HEK293 (cell line): ENCODE data around the gene RSRC2.
"Not testable (repeated sequence)": the region's sequence is repeated elsewhere in the genome, so short reads cannot be mapped to it uniquely, and the experiment has no call there.

ENCODE experiments used
- CTCF ChIA-PET: fragments of 350-600 bp; formaldehyde crosslinking; extraction: SDS; loops from one replicate; lab custom pipeline; 2021; ENCODE audit warnings: antibody characterized with exemption; lab: Yijun Ruan, JAX
- POLR2A ChIA-PET: fragments of 300-600 bp; formaldehyde crosslinking; extraction: SDS; loops from one replicate; lab custom pipeline; 2020; ENCODE audit warnings: antibody characterized with exemption, inconsistent platforms; lab: Yijun Ruan, JAX
- H3K27ac ChIP-seq: fragments of 200-500 bp; sonication (Bioruptor generic); 2 replicates; pipeline ENCODE4 v1.5.1; 2014; ENCODE audit warnings: low read depth, low read length, control low read depth, inconsistent platforms; ENCODE audit errors: extremely low read depth
- H3K36me3 ChIP-seq, 2 experiments: fragments of 200-500 bp in 1 of 2; sonication (Bioruptor generic) in 1 of 2; 1 replicate in 1 of 2; 2 replicates in 1 of 2; pipeline ENCODE4 v1.5.1; 2014 to 2017; ENCODE audit warnings: inconsistent platforms in 2 of 2, low read length in 2 of 2; ENCODE audit not compliant: control insufficient read depth in 2 of 2, insufficient read depth in 1 of 2
- H3K4me1 ChIP-seq: fragments of 200-500 bp; sonication (Bioruptor generic); 2 replicates; pipeline ENCODE4 v1.5.1; 2014; ENCODE audit warnings: mild to moderate bottlenecking, low read length, inconsistent platforms; ENCODE audit not compliant: control insufficient read depth, insufficient read depth
- H3K4me3 ChIP-seq: 2 replicates; pipeline ENCODE4 v1.5.1; 2011; ENCODE audit warnings: low read depth, mild to moderate bottlenecking, control low read depth, low read length, moderate library complexity
- H3K9me3 ChIP-seq: fragments of 200-500 bp; sonication (Bioruptor generic); 2 replicates; pipeline ENCODE4 v1.5.1; 2014; ENCODE audit warnings: low read depth, low read length, inconsistent platforms; ENCODE audit not compliant: control insufficient read depth, insufficient read depth
- BCL11B ChIP-seq: fragments of 450-650 bp; formaldehyde crosslinking; IDR thresholded peaks from 2 replicates; pipeline ENCODE4 v1.5.1; 2016; ENCODE audit warnings: low read depth, missing biosample characterization, missing genetic modification characterization
- IKZF3 ChIP-seq: fragments of 450-650 bp; IDR thresholded peaks from 2 replicates; pipeline ENCODE4 v1.5.0; 2018; ENCODE audit warnings: missing biosample characterization, mild to moderate bottlenecking, missing genetic modification characterization, moderate library complexity
- KLF17 ChIP-seq: fragments of 450-650 bp; formaldehyde crosslinking; IDR thresholded peaks from 2 replicates; pipeline ENCODE4 v1.5.1; 2016; ENCODE audit warnings: missing biosample characterization, missing genetic modification characterization
- KLF7 ChIP-seq: fragments of 450-650 bp; formaldehyde crosslinking; IDR thresholded peaks from 2 replicates; pipeline ENCODE4 v1.5.1; 2016; ENCODE audit warnings: missing biosample characterization, missing genetic modification characterization, borderline replicate concordance
- KLF9 ChIP-seq: fragments of 450-650 bp; formaldehyde crosslinking; IDR thresholded peaks from 2 replicates; pipeline ENCODE4 v1.5.1; 2016; ENCODE audit warnings: missing biosample characterization, missing genetic modification characterization, low read depth
- REPIN1 ChIP-seq: fragments of 450-650 bp; formaldehyde crosslinking; IDR thresholded peaks from 2 replicates; pipeline ENCODE4 v1.5.1; 2017; ENCODE audit warnings: missing biosample characterization, missing genetic modification characterization, low read depth
- SCRT1 ChIP-seq: fragments of 450-650 bp; formaldehyde crosslinking; IDR thresholded peaks from 2 replicates; pipeline ENCODE4 v1.5.1; 2016; ENCODE audit warnings: missing biosample characterization, missing genetic modification characterization, borderline replicate concordance
- SP2 ChIP-seq: fragments of 450-650 bp; formaldehyde crosslinking; IDR thresholded peaks from 2 replicates; pipeline ENCODE4 v1.5.1; 2016; ENCODE audit warnings: missing biosample characterization, missing genetic modification characterization
- TRIM28 ChIP-seq: IDR thresholded peaks from 2 replicates; pipeline ENCODE4 v1.6.1; 2011; ENCODE audit warnings: low read length, control low read depth, borderline replicate concordance
- ZFP69B ChIP-seq: fragments of 450-650 bp; formaldehyde crosslinking; IDR thresholded peaks from 2 replicates; pipeline ENCODE4 v1.5.1; 2016; ENCODE audit warnings: missing biosample characterization, missing genetic modification characterization
- ZNF112 ChIP-seq: fragments of 450-650 bp; formaldehyde crosslinking; IDR thresholded peaks from 2 replicates; pipeline ENCODE4 v1.5.0; 2017; ENCODE audit warnings: missing biosample characterization, missing genetic modification characterization
- ZNF239 ChIP-seq: fragments of 450-650 bp; formaldehyde crosslinking; IDR thresholded peaks from 2 replicates; pipeline ENCODE4 v1.5.1; 2016; ENCODE audit warnings: missing biosample characterization, missing genetic modification characterization
- ZNF266 ChIP-seq: fragments of 450-650 bp; formaldehyde crosslinking; IDR thresholded peaks from 2 replicates; pipeline ENCODE4 v1.5.1; 2016; ENCODE audit warnings: missing biosample characterization, missing genetic modification characterization, low read depth
- ZNF426 ChIP-seq: fragments of 450-650 bp; formaldehyde crosslinking; IDR thresholded peaks from 2 replicates; pipeline ENCODE4 v1.5.1; 2017; ENCODE audit warnings: missing biosample characterization, missing genetic modification characterization, mild to moderate bottlenecking, inconsistent platforms, moderate library complexity
- ZNF473 ChIP-seq: fragments of 450-650 bp; formaldehyde crosslinking; IDR thresholded peaks from 2 replicates; pipeline ENCODE4 v1.5.1; 2017; ENCODE audit warnings: missing biosample characterization, missing genetic modification characterization
- ZNF544 ChIP-seq: fragments of 450-650 bp; formaldehyde crosslinking; IDR thresholded peaks from 2 replicates; pipeline ENCODE4 v1.5.0; 2017; ENCODE audit warnings: missing biosample characterization, missing genetic modification characterization
- ZNF555 ChIP-seq: fragments of 450-650 bp; formaldehyde crosslinking; conservative IDR thresholded peaks from 2 replicates; pipeline ENCODE4 v1.5.1; 2017; ENCODE audit warnings: missing biosample characterization, mild to moderate bottlenecking, missing genetic modification characterization, inconsistent platforms
- ZNF571 ChIP-seq: fragments of 450-650 bp; formaldehyde crosslinking; IDR thresholded peaks from 2 replicates; pipeline ENCODE4 v1.5.0; 2017; ENCODE audit warnings: missing biosample characterization, missing genetic modification characterization
- ZNF658 ChIP-seq: fragments of 450-650 bp; formaldehyde crosslinking; IDR thresholded peaks from 2 replicates; pipeline ENCODE4; 2016; ENCODE audit warnings: missing biosample characterization, missing genetic modification characterization
- ZNF791 ChIP-seq: fragments of 450-650 bp; formaldehyde crosslinking; IDR thresholded peaks from 2 replicates; pipeline ENCODE4 v1.5.1; 2016; ENCODE audit warnings: missing biosample characterization, missing genetic modification characterization
- TF ChIP-seq, protein P1 (sequence below): fragments of 450-650 bp; formaldehyde crosslinking; IDR thresholded peaks from 2 replicates; pipeline ENCODE4 v1.5.1; 2016; ENCODE audit warnings: missing biosample characterization, missing genetic modification characterization
- TF ChIP-seq, protein P2 (sequence below): fragments of 450-650 bp; formaldehyde crosslinking; IDR thresholded peaks from 2 replicates; pipeline ENCODE4 v1.5.1; 2016; ENCODE audit warnings: missing biosample characterization, missing genetic modification characterization

Gene RSRC2

GRCh38 chr12:122526683-122527477 is at the start of gene RSRC2, which contains the start of gene KNTC1 (continued):
- TF ChIP-seq ZNF266 (tag by site-specific recombination) (no peak), BCL11B (tag by site-specific recombination) (no peak), ZNF571 (tag by site-specific recombination) (no peak), ZNF112 (tag by site-specific recombination) (no peak)

DNA sequence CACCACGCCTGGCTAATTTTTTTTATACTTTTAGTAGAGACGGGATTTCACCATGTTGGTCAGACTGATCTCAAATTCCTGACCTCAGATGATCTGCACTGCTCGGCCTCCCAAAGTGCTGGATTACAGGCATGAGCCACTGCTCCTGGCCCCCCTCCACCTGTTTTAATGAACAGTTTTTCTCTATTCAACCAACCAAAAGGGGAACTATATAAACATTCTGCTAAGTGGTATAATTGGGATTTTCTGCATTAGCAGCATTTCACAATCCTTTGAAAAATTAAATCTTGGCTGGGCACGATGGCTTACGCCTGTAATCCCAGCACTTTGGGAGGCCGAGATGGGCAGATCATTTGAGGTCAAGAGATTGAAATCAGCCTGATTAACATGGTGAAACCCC is 45.1 kb upstream of the RSRC2 start:
- ChIA-PET CTCF (interaction anchor here (0.6 kb wide), 1 partner anchor 9 kb away, joined by 3 read pairs; no protein-coding TSS in a partner anchor), POLR2A (no interaction called here)
- Histone ChIP-seq H3K4me3 (no peak overlapping the region), H3K27ac (no peak overlapping the region), H3K36me3 (peaks cover 75 to 81% of the 10 kb centered on the region in 2 experiments), H3K9me3 (no peaks in the 10 kb centered on the region), H3K4me1 (no peaks in the 10 kb centered on the region)
- no peak for TF ChIP-seq ZNF426 (tag by site-specific recombination)
- TF ChIP-seq ZNF791 (tag by site-specific recombination): no peak
- no peak for TF ChIP-seq ZNF544 (tag by site-specific recombination)
- no peak for TF ChIP-seq ZNF555 (tag by site-specific recombination)
- no peak for TF ChIP-seq KLF17
- no peak for TF ChIP-seq ZFP69B (tag by site-specific recombination)
- TF ChIP-seq TRIM28: no peak
- TF ChIP-seq, protein P1, sequence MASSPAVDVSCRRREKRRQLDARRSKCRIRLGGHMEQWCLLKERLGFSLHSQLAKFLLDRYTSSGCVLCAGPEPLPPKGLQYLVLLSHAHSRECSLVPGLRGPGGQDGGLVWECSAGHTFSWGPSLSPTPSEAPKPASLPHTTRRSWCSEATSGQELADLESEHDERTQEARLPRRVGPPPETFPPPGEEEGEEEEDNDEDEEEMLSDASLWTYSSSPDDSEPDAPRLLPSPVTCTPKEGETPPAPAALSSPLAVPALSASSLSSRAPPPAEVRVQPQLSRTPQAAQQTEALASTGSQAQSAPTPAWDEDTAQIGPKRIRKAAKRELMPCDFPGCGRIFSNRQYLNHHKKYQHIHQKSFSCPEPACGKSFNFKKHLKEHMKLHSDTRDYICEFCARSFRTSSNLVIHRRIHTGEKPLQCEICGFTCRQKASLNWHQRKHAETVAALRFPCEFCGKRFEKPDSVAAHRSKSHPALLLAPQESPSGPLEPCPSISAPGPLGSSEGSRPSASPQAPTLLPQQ (tag by site-specific recombination): no peak

- H3K9me3 ChIP-seq, H3K27ac ChIP-seq, POLR2A ChIA-PET, H3K4me1 ChIP-seq, CTCF ChIA-PET, H3K4me3 ChIP-seq: not testable (repeated sequence)
- peaks cover 70 to 79% of the 10 kb centered on the region in 2 experiments for H3K36me3 ChIP-seq
Observed at GRCh38 chr12:122570006-122570405, 43.3 kb upstream of the RSRC2 start.

DNA sequence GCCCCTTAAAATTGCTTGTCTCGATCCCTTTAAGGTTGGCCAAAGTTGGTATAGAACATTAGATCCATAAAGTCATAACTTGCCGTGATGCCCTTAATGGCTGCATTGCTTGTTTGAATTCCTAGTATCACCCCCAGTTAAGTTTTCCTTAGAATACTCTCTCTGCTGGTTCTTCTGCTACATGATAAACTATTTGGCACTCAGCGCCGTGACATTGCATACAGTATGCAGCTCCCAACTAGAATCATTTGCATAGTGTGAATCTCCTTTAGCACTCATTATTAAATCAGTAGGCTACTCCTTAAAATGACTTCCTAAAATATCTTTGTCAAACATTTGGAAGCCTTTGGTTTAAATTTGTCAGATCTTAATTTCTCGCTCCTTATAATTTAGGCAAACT is 42.6 kb upstream of the RSRC2 start:
- no peak for TF ChIP-seq REPIN1 (tag by site-specific recombination)
- TF ChIP-seq ZNF658 (tag by site-specific recombination): no peak
- no peak for TF ChIP-seq SP2 (tag by site-specific recombination)
- no peak for TF ChIP-seq IKZF3 (tag by site-specific recombination)
- no peak for TF ChIP-seq KLF7
- TF ChIP-seq ZNF473 (tag by site-specific recombination): no peak
- no peak for TF ChIP-seq SCRT1 (tag by site-specific recombination)
- TF ChIP-seq, protein P2, sequence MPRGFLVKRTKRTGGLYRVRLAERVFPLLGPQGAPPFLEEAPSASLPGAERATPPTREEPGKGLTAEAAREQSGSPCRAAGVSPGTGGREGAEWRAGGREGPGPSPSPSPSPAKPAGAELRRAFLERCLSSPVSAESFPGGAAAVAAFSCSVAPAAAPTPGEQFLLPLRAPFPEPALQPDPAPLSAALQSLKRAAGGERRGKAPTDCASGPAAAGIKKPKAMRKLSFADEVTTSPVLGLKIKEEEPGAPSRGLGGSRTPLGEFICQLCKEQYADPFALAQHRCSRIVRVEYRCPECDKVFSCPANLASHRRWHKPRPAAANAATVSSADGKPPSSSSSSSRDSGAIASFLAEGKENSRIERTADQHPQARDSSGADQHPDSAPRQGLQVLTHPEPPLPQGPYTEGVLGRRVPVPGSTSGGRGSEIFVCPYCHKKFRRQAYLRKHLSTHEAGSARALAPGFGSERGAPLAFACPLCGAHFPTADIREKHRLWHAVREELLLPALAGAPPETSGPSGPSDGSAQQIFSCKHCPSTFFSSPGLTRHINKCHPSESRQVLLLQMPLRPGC: no peak
- TF ChIP-seq KLF9: no peak
- TF ChIP-seq ZNF239 (tag by site-specific recombination): no peak
- no peak for TF ChIP-seq ZNF791 (tag by site-specific recombination)
- Histone ChIP-seq H3K4me1 (no peaks in the 10 kb centered on the region), H3K4me3 (no peak overlapping the region), H3K9me3 (no peaks in the 10 kb centered on the region), H3K27ac (no peak overlapping the region), H3K36me3 (peaks cover 69 to 78% of the 10 kb centered on the region in 2 experiments)
- CTCF ChIA-PET: interaction anchor here (0.6 to 1.2 kb wide), 2 partner anchors 225 to 233 kb away, joined by 4 to 5 read pairs; no protein-coding TSS in a partner anchor
- POLR2A ChIA-PET: no interaction called here

GRCh38 chr12:122566816-122567215 is 40.1 kb upstream of the RSRC2 start:
- CTCF ChIA-PET: interaction anchor here (0.7 kb wide), 1 partner anchor 272 kb away, joined by 3 read pairs; no protein-coding TSS in a partner anchor
- H3K4me3 ChIP-seq, H3K4me1 ChIP-seq, H3K27ac ChIP-seq, H3K9me3 ChIP-seq, POLR2A ChIA-PET: not testable (repeated sequence)
- H3K36me3 ChIP-seq: peaks cover 69 to 79% of the 10 kb centered on the region in 2 experiments
